Measurements from ENCODE around the gene MDFI.
A peak's percentile ranks its signal among the peaks of the same experiment; 100 is the strongest.

The MDFI gene

DNA sequence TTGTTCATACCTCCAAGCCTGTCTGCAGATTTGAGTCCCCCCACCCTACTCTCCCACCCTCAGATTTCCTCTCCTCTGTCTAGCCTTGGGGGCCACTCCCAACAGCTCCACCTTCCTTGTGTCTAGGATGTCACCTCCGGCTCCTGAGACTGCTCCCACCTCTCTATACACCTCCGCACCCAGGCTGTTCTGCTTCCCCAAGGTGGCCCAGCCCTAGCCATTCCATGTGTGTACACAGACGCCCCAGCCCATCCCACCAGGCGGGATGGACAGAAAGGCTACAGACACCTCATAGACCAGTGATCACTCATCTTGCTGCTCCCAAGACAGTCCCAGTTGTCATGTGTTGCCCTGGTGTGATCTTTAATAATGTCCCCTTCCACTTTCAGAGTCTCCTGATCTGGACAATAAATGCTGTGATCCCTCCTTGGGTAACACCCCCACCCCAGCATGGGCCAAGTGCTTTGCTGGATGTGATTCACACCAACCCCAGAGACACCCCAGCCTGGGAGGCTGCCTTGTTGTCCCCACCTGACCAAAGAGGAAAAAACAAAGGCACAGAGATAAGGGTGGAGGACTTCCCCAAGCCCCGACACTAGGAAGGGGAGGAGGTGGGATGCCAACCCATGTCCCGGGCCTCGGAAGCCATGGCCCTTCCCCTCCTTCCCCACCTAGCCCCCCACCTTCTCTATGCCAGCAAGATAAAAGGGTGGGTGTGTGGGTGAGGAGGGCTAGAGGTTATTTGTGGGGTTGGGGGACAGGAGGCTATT lies 36.1 kb downstream of the MDFI start:
- DNase-seq = no peak

DNA sequence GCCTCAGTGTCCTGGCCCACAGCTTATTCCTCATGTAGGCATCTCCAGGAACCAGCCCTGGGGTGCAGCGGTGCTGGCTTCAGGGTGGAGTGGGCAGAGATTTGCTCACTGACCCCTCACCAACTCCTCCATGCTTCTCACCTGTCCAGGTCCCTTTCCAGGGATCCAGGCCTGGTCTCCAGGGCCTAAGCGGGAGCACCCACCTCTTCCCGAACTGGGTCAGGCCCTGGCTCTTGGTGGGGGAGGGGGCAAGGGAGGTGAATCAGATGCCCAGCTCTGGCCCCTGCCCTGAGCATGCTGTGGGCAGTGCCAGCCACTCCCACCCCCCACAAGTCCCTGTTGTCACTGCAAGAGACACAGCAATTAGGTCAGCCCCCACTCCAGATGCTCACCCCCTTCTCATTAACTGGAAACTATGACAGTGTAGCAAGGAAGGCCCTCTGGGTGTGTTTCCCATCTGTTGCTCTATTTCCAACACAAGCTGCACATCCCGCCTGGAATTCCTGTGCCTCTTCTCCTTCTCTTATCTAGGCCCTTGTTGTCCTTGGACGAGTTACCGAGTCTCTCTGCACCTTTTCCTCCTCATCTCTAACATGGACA lies 37.0 kb downstream of the MDFI start:
- DNase-seq = no peak

DNA sequence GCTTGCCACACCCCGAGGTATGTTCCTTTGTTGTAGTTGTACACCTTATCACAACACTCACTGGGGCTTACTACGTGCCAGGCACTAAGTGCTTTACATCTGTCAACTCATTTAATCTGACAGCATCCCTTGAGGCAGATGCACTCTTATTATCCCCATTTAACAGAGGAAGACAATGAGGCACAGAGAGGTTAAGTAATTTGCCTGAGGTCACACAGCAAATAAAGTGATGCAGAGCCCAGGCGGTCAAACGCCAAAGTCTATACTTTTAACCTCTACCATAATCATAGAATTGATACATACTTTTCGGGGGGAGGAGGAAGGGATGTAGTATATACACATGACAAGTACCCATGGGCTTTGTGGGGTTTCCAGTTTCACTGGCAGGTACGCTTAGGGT lies 37.7 kb downstream of the MDFI start:
- no peak for DNase-seq

DNA sequence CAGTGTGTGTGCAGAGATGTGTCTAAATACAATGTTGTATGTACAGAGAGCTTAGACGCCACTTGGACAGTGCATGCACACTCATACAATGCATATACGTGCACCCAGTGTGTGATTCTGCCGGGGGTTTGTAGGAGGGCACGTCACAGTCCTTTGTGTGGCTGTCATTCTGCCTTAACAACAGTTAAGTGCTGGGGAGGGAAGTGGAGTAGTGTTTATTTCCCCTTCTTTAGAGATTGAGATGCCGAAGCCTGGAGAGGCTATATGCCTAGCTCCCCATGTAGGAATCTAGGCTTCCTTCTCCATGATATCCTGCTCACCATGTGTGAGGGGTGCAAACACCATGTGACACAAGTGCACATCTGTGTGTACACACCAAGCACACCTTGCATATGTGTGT lies 38.2 kb downstream of the MDFI start:
- DNase-seq = no peak

DNA sequence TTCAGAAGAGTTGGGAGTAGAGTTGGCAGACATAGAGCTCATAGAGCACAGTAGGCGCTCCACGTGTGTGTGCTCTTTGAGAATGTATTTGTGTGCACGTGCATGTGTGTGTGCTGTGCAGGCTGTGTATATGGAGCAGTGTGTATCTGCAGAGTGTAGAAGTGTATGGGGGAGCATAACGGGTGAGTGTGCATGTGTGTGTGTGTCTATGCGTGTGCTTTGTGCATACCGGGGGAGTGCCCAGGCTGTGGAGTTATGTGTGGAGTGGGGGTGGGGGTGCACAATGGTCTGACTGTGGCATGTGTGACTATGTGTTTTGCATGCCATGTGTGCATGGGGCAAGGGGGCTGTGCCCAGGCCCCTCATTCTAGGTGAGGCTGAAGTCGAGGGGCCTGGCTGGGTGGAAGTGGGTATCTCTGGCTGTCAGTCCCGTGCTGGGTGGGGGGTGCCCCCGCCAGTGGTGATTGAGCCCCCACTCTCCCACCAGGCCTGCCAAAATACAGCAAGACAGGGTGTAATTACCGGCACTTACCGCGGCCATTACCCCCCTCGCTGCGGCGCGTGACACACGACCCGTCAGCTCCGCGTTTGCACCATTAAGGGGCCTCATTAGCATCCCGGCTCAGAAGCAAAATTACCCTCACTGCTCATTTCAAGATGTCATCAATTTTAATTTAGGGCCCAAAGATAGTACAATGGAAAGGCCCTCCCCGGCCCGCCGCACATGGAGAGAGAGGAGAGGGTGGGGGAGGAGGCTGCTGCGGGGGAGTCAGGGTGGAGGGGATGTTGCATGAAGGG lies 39.1 kb downstream of the MDFI start:
- no peak for DNase-seq

DNA sequence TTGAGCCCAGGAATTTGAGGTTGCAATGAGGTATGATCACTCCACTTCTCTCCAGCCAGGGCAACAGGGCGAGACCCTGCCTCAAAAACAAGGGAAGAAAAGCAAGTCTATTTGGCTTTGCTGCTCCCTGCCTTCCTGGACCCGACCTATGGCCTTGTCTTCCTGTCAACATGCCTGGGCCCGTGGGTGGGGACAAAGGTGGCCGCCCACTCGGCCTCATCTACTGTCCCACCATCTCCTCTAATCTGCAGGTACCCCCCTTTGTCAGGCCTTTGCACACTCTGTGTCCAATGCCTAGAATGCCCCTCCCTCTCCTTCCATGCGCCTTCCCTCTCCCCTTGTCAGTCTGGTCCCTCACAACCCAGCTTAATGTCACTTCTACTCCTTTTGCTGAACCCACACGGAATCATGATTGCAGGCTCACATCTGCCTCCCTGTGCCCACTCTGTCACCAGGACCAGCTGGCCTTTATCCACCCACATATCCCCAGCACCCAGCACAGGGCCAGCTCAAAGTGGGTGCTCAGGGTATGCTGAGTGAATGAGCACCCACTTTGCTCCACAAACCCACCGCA lies 40.3 kb downstream of the MDFI start:
- no peak for DNase-seq

DNA sequence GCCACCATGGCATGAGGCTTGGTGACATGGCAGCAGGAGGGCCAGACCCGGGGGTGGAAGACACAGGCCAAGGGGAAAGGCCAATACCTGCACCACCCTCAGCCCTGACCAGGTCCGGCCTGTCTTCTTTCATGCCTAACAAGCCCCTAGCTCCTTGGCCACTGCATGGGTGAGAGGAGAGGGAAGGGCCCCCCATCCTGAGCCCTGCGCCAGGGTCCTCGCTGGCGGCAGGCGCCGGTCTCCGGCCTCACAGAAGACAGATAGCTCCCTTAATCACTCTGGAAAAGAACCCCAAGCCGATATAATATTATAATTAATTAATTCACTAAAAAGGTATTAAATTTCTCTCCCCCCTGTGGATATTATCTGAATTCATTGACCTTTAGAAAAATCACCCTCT lies 41.4 kb downstream of the MDFI start:
- no peak for DNase-seq

DNA sequence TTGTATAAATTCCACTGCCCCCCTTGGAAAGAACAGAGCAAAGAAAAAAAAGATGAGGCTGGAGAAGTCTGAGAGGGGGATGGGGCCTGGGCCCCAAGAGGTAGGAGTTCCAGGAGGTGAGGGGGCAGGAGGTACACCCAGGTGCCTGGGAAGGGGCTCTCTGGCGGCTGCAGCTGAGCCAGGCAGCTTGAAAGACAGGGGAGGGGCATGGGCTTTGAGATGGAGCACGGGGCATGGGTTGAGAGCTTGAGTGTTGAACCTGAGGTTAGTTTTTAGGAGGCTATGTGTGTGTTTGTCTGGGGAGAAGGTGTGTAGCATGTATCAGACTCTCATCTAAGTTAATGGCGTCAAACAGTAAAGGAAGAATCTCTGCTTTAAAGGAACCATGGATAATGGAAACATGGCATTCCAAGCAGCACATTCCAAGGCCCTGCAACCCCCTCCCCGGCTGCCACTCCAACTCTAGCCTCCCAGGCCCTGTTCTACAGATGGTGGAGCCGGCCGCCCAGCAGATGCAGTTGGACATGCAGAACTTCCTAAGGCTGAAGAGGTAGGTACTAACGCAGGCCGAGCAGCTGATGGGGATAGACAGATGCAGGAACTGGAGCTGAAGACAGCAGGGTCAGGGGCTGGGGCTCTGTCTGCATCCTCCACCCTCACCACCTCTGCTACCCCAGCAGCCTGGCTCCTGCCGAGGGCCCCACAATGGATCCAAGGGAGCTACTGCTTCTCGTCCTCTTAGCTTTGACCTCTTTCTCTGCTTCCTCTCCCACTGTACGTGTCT lies 42.1 kb downstream of the MDFI start:
- DNase-seq = no peak

DNA sequence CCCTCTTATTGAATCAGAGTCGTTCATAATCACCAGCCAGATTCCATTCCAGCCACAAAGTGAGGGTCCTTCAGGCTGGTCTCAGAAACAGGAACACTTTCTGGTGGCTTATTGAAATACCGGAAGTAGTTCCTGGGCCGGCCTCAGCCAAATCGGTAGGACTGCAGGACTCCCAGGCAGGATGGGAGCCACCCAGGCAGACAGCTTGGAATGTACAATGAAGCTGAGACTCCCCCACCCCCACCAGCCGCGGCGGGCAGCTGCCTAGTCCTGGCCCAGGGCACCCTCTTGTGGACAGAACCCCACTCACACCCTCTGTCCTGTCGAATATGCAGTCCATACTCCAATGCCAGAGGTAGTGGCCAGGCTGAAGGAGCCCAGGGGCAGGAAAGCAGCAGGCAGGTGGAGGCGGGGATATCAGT lies 43.8 kb downstream of the MDFI start:
- DNase-seq = peak; percentile 75

DNA sequence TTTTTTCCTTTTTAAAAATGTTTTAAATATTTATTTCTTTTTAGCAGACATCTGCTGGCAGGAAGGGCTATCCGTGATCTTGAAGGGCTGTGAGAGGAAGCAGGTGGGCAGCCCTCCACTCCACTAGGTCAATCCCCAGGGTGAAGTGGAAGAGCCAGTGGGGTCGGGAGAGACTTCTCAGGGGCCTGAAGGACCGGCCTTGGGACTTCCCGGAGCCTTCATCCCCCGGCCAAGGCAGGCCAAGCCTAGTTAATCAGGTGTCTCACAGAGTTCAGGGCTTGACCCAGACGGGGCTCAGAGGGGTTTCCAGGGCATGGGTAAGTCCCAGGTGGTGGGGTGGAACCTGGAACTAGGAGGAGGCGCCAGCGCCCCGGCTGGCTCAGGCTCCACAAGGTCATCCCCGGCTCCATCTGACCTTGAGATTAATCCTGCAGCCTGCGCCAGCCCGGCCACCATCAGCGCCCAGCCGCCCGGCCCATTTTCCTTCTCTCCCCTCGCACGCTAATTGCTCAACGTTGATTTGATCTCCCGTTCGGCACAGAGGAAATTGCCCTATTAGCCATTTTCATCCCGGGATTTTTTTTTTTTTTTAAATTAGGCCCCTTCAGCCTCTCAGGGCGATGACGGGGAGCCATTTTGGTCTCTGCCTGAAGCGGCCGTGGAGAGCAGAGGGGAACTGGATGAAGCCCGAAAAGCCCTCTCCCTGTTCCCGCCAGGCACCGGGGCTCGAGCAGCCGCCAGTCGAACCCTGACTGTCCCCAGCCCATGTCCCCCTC lies 44.4 kb downstream of the MDFI start:
- peak; percentile 17 for DNase-seq

DNA sequence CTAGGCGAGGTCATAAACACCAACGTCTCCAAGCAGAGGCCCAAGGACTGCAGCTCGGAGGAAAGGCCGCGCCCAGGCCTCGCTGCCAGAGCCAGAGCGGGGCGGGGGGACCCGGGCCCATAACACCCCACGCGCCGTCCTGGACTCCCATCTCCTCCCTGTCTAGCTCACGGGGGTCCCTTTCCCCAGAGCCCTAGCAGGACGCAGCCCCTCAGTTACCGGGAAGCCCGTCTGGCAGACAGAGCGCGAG lies 44.9 kb downstream of the MDFI start:
- no peak for DNase-seq

DNA sequence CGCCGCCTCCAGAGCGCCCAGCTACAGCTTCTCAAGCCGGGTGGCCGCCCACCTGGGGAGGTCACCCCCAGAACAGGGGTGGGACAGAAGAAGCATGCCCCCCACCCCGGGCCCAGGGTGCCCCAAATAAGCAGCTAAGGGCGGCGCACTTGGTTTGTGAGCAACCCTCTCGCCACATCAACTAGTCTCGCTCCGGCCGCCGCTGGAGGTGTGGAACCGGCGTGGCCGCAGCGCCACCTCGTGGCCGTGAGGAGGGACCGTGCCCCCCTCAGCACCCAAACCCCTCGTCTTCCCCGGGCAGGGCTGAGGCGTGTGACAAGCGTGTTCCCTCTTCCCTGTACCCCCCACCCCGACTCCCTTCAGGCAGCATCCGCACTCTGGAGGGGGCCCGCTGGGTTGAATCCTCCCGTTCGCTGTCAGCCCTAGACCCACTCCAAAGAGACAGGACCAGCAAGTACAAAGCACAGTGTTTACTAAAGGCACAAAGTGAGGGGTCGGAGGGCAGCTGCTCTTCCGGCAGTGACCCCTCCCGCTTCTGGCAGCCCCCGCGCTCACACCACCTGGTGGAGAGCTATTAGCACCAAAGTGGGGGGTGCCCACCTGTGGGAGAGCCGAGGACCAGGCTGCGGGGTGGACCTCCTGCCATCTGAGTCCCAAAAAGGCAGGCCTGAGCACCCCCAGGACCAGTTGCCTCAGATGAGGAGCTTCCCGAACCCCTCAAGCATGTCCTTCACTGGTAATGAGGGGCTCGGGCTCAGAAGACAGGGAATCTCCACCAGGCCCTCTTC lies 45.4 kb downstream of the MDFI start:
- DNase-seq = peak; percentile 85

DNA sequence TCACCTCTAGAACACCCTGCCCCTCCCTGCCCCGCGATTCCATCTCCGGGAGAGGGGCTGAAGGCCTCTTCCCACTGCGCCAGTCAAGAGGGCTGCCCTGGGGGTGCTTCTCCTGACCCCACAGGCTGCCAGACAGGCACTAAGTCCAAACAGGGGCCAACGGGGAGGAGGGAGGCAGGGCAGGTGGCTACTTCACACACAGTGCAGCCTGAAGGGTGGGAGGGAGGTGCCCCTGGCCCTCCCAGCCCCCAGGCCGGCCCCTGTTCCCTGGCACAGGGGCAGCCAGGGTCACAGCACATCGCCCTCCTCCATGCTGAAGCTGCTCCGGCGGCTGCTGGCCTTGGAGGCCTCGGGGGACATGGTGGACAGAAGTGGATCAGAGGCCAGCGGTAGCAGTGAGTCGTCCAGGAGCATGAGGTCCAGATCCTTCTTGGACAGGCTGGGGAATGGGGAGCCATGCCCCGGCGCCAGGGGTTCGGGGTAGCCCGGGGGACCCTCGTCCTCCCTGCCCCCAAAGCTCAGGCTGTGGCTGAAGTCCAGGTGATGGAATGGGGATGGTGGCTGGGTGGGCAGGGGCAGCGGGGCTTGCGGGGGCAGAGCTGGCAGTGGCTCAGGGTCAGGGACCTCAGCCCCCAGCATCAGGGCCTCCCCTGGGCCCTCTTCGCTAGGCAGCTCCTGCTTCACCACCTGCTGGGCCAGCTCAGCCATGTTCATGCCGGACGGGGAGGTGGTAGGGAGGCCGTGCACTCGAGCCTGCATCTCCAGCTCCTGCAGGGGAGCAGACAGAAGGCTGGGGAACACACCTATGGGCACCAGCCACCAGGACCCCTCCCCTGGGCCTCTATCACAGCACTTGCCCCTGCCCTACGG lies 46.3 kb downstream of the MDFI start:
- no peak for DNase-seq

DNA sequence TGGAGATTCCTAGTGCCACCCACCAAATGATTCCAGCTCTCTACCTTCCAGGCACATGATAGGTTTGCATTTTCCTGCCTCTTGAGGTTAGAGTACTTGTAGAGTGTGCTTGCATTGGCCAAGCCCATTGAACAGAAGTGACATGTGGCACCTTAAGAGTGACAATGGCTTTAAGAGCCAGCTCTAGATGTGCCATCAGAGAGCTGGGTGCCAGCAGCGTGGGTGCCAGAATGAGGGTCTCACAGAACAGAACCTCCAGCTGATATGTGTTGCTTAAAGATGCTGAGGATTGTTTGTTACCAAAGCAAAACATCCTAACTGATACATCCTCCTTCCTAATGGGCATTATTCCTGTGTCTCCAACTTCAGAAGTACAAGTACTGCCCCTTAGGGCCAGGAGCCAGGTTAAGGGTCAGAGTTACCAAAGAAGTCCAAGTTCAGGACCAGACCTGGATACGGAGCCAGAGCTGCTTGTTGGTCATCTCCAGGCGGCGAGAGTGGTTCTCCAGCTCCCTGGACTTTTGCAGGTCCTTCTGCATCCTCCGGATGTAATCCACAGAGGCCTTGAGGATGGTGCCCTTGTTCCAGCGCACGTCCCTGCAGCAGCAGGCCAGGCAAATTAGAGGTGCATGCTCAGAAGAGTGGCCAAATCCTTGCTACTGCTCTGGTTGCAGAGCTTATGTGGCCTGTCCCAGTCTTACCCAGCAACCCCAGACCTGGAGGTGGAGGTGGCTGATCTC lies 47.5 kb downstream of the MDFI start:
- DNase-seq = no peak

DNA sequence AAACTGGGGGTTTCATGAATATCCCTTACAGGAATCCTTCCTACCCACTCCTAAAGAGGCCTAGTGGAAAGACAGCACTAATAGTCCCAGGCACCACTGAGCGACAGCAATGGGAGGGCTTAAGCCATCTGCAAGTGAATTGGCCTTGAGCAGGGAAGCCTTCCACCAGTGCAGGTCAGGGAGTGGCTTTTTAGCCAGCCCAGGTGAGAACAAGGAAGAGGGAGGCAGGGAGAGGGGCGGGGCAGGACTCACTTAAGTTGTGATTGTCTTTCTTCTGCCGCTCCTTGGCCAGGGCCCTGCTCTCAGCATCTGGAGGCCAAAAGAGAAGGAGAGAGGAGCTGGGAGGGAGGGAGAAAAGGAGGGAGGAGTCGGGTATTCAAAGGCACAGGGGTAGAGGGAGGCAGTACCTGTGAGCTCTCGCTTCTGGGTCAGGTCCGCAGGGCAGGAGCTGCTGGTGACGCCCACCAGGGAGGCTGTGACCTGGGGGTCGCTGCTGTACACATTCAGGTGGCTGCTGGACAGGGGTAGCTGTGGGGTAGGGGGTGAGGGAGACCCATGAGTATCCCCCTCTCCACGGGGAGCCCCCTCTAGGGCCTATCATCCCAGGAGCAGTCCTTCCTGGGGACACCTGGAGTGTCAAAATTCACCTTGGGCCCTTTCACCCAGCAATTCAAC lies 49.4 kb downstream of the MDFI start:
- DNase-seq = no peak

DNA sequence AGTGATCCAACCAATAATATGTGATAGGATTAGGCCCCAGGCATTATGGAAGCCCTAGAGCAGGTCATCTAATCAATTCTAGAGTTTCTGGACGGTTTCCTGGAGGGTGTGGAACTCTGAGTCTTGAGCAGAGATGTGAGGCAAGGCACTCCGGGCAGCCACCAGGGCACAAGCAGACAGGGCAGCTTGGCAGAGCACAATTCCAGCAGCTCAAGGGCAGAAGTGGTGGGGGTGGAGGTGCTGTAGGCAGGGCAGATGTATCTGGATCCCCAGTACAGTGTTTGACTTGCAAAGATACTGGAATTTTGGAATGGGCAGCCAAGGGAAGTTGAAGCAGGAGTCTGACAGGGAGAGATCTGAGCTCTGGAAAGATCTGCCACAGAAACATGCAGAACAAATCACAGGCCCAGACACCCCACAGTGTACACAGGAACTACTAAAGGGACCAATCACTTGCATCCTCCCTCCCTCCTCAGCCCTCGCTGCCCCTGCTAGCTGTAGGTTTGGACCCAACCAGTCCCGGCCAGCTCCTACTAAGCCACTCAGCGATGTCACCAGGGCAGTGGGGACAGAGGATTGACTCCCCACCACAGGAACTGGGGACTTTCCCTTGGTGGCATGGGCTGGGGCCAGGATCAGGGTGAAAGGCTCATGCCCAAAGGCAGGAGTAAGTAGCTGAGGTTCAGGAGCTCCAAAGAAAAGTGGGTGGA lies 50.1 kb downstream of the MDFI start:
- DNase-seq = no peak

DNA sequence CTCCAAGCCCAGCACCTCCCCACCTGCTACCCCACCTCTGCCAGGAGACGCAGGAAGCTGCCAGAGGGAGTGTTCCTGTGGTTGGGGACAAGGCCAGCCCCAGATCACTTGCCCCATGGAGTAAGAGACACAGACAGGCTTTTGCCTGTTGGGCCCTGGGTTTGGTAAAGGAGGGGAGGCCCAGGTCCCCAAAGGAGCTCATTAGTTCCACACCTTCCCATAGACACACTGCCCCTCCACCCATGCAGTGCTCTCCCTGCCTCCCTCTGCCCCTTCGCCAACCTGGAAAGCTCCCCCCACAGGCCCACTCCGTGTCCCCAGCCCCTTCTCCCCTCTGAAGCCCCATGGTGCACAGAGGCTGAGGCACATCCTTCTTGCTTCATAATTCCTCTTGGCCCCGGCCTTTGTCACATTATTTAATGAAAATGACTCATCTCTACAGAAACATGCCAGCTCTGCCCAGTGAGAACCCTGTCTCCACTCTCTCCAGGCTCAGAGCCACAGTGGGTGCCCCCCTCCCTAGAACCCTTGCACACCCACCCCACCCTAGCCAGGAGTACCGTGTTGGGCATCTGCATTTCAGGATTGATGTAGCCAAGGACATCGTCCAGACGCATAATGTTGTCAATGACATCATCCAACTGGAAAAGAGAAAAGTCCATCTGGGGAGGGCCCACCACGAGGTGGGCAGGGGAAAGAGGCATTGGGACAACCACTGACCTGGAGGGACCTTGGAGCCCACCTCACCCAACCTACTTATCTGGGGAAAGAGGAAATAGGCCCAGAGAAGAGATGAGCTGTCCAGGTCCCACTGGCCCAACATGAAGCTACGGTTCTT lies 51.1 kb downstream of the MDFI start:
- DNase-seq = no peak

Data from CD4-positive, alpha-beta T cell treated with Interleukin-6 for 4 hours (primary cell).